HG03460 (cell line): ENCODE data around the gene SYNE1.
"Not testable (repeated sequence)": the region's sequence is repeated elsewhere in the genome, so short reads cannot be mapped to it uniquely, and the experiment has no call there.

ENCODE experiments used
- ATAC-seq: cut with Tn5 transposase; IDR thresholded peaks from one replicate; pipeline ENCODE4 v1.9.1; 2021; ENCODE audit not compliant: unreplicated experiment

Gene SYNE1

GRCh38 chr6:152441902-152442301 is 195.3 kb downstream of the SYNE1 start:
- ATAC-seq: no peak

- no peak for ATAC-seq
Measured at GRCh38 chr6:152435816-152436215, 201.3 kb downstream of the SYNE1 start.

GRCh38 chr6:152432758-152433157 is 204.4 kb downstream of the SYNE1 start:
- ATAC-seq: no peak

- ATAC-seq: no peak
Measured at GRCh38 chr6:152428126-152428525, 209.0 kb downstream of the SYNE1 start.

GRCh38 chr6:152426276-152426675 is 210.9 kb downstream of the SYNE1 start:
- ATAC-seq: no peak

- ATAC-seq: peak; percentile 88
Measured at GRCh38 chr6:152423216-152424103, 213.7 kb downstream of the SYNE1 start.

- not testable (repeated sequence) for ATAC-seq
Measured at GRCh38 chr6:152421496-152421895, 215.7 kb downstream of the SYNE1 start.

- no peak for ATAC-seq
Measured at GRCh38 chr6:152420696-152421095, 216.5 kb downstream of the SYNE1 start.

GRCh38 chr6:152418551-152418950 is 218.6 kb downstream of the SYNE1 start:
- no peak for ATAC-seq

GRCh38 chr6:152416652-152417051 is 220.5 kb downstream of the SYNE1 start:
- no peak for ATAC-seq

- no peak for ATAC-seq
Measured at GRCh38 chr6:152404936-152405595, 232.1 kb downstream of the SYNE1 start.

GRCh38 chr6:152404086-152404857 is 232.9 kb downstream of the SYNE1 start:
- no peak for ATAC-seq

- no peak for ATAC-seq
Measured at GRCh38 chr6:152402791-152403190, 234.4 kb downstream of the SYNE1 start.

GRCh38 chr6:152401978-152402377 is 235.2 kb downstream of the SYNE1 start:
- no peak for ATAC-seq

GRCh38 chr6:152399399-152399798 is 237.8 kb downstream of the SYNE1 start:
- ATAC-seq: no peak

- no peak for ATAC-seq
Measured at GRCh38 chr6:152398993-152399392, 238.2 kb downstream of the SYNE1 start.

- ATAC-seq: no peak
Measured at GRCh38 chr6:152398316-152398715, 238.8 kb downstream of the SYNE1 start.

GRCh38 chr6:152394303-152394702 is 242.9 kb downstream of the SYNE1 start:
- ATAC-seq: no peak

- no peak for ATAC-seq
Measured at GRCh38 chr6:152391179-152391880, 245.8 kb downstream of the SYNE1 start.

GRCh38 chr6:152387091-152387490 is 250.1 kb downstream of the SYNE1 start:
- no peak for ATAC-seq

- ATAC-seq: peak; percentile 55
Measured at GRCh38 chr6:152386131-152386530, 251.0 kb downstream of the SYNE1 start.
